OCI-LY1 (cell line): ENCODE measurements around the gene CCDC28A.

Source experiments
- H2AFZ ChIP-seq: fragments of 200-600 bp; sonication (generic), shearing (Covaris generic); 2 replicates; pipeline ENCODE4 v1.6.0; 2014; ENCODE audit warnings: antibody characterized with exemption, mild to moderate bottlenecking, low read length
- H3F3A ChIP-seq: fragments of 200-600 bp; sonication (generic), shearing (Covaris generic); 2 replicates; pipeline ENCODE4 v1.6.0; 2014; ENCODE audit warnings: mild to moderate bottlenecking, antibody characterized with exemption, low read length, moderate library complexity; ENCODE audit not compliant: insufficient read depth
- H3K27ac ChIP-seq: fragments of 200-600 bp; sonication (generic); 2 replicates; pipeline ENCODE4 v1.5.1; 2014; ENCODE audit warnings: low read length, mixed run types, mild to moderate bottlenecking, low read depth; ENCODE audit not compliant: poor library complexity, severe bottlenecking
- H3K27me3 ChIP-seq: fragments of 200-600 bp; sonication (generic); 2 replicates; pipeline ENCODE4 v1.6.0; 2014; ENCODE audit warnings: antibody characterized with exemption, mild to moderate bottlenecking, low read length, moderate library complexity; ENCODE audit not compliant: insufficient read depth
- H3K36me3 ChIP-seq: fragments of 200-600 bp; sonication (generic); 2 replicates; pipeline ENCODE4 v1.6.1; 2014; ENCODE audit warnings: mild to moderate bottlenecking, antibody characterized with exemption, low read length, moderate library complexity, mixed read lengths; ENCODE audit not compliant: insufficient read depth
- H3K4me1 ChIP-seq: fragments of 200-600 bp; sonication (generic); 2 replicates; pipeline ENCODE4 v1.5.1; 2014; ENCODE audit warnings: mild to moderate bottlenecking, low read length, moderate library complexity; ENCODE audit not compliant: insufficient read depth, severe bottlenecking
- H3K4me2 ChIP-seq: fragments of 200-600 bp; sonication (generic), shearing (Covaris generic); 2 replicates; pipeline ENCODE4 v1.6.1; 2014; ENCODE audit warnings: low read length
- H3K4me3 ChIP-seq: fragments of 200-600 bp; sonication (generic); 2 replicates; pipeline ENCODE4 v1.5.1; 2014; ENCODE audit warnings: low read length, low read depth, mild to moderate bottlenecking, mixed read lengths; ENCODE audit not compliant: poor library complexity, severe bottlenecking
- H3K79me2 ChIP-seq: fragments of 200-600 bp; shearing (Covaris generic); 2 replicates; pipeline ENCODE4 v1.6.1; 2016; ENCODE audit warnings: mixed run types, low read length, mixed read lengths; ENCODE audit not compliant: insufficient read depth
- H3K9ac ChIP-seq: fragments of 200-600 bp; sonication (generic), shearing (Covaris generic); 2 replicates; pipeline ENCODE4 v1.6.1; 2014; ENCODE audit warnings: mild to moderate bottlenecking, low read length, mixed read lengths
- H3K9me2 ChIP-seq: fragments of 200-600 bp; sonication (generic), shearing (Covaris generic); 2 replicates; pipeline ENCODE4 v1.6.1; 2014; ENCODE audit warnings: low read depth, mild to moderate bottlenecking, low read length, mixed read lengths
- H3K9me3 ChIP-seq: fragments of 200-600 bp; shearing (Covaris generic); 2 replicates; pipeline ENCODE4 v1.6.1; 2014; ENCODE audit warnings: low read length, mixed read lengths
- H4K20me1 ChIP-seq: fragments of 200-600 bp; sonication (generic), shearing (Covaris generic); 2 replicates; pipeline ENCODE4 v1.6.0; 2016; ENCODE audit warnings: mild to moderate bottlenecking, low read length; ENCODE audit not compliant: insufficient read depth
- EZH2 ChIP-seq: fragments of 200-600 bp; sonication (generic), shearing (Covaris generic); IDR thresholded peaks from 2 replicates; pipeline ENCODE4 v1.8.0; 2017; ENCODE audit warnings: borderline replicate concordance, mixed run types, mild to moderate bottlenecking, antibody characterized with exemption, low read length, moderate library complexity, mixed read lengths
- TF ChIP-seq, protein P1 (sequence below): fragments of 200-600 bp; sonication (generic), shearing (Covaris generic); IDR thresholded peaks from 2 replicates; pipeline ENCODE4 v1.5.1; 2017; ENCODE audit warnings: mild to moderate bottlenecking, antibody characterized with exemption, low read length, moderate library complexity, mixed read lengths

The CCDC28A gene

DNA sequence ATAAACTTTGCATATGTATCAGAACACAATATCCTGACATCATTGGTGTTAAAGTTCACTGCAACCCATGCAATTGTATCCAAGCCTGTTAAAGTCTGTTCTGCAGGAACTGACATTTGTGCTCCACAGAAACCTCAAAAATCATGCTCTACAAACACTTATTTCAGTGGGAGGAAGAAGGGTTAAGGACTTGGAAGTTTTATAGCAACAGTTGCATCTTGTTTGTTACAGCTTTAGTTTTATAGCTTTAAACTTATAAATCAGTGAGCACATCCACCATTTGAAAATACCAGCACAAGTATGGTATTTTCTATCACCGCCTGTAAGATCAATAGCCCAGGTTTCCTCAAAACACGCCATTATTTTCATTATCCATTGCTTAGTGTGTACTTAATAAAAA lies 23.2 kb downstream of the CCDC28A start:
- no peaks in the 10 kb centered on the region for H3K36me3 ChIP-seq
- H3K79me2 ChIP-seq: no peaks in the 10 kb centered on the region
- H3K9ac ChIP-seq: no peak overlapping the region
- no peaks in the 10 kb centered on the region for H3K4me1 ChIP-seq
- no peaks in the 10 kb centered on the region for H4K20me1 ChIP-seq
- H3F3A ChIP-seq: no peaks in the 10 kb centered on the region
- no peaks in the 10 kb centered on the region for H3K9me2 ChIP-seq
- no peak overlapping the region for H3K4me3 ChIP-seq
- H3K27me3 ChIP-seq: no peaks in the 10 kb centered on the region
- TF ChIP-seq, protein P1, sequence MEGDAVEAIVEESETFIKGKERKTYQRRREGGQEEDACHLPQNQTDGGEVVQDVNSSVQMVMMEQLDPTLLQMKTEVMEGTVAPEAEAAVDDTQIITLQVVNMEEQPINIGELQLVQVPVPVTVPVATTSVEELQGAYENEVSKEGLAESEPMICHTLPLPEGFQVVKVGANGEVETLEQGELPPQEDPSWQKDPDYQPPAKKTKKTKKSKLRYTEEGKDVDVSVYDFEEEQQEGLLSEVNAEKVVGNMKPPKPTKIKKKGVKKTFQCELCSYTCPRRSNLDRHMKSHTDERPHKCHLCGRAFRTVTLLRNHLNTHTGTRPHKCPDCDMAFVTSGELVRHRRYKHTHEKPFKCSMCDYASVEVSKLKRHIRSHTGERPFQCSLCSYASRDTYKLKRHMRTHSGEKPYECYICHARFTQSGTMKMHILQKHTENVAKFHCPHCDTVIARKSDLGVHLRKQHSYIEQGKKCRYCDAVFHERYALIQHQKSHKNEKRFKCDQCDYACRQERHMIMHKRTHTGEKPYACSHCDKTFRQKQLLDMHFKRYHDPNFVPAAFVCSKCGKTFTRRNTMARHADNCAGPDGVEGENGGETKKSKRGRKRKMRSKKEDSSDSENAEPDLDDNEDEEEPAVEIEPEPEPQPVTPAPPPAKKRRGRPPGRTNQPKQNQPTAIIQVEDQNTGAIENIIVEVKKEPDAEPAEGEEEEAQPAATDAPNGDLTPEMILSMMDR: no peak
- TF ChIP-seq EZH2: no peak
- no peak overlapping the region for H3K27ac ChIP-seq
- H2AFZ ChIP-seq: no peak overlapping the region
- H3K4me2 ChIP-seq: no peak overlapping the region
- H3K9me3 ChIP-seq: no peaks in the 10 kb centered on the region

DNA sequence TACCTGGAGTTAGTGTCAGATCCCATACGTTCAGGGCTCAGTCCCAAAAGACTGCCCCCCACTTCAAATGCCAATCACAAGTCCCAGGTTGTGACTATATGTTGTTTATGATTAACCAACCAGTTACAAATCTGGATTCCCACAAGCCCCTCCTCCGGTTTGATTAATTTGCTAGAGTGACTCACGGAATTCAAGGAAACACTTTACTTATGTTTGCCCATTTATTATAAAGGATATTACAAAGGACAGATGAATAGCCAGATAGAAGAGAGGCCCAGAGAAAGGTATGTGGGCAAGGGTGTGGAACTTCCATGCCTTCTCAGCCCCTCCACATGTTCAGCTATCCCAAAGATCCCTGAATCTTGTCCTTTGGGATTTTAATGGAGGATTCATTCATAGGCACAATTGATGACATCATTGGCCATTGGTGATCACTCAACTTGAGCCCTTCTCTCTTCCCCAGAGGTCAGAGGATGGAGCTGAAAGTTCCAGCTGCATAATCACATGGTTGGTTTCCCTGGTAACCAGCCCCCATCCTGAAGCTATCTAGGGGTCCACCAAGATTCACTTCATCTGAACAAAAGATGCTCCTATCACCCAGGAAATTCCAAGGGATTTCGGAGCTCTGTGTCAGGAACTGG lies 24.4 kb downstream of the CCDC28A start:
- Histone ChIP-seq H3K4me2 (no peak overlapping the region), H3K9me3 (no peaks in the 10 kb centered on the region), H4K20me1 (no peaks in the 10 kb centered on the region), H3K27me3 (no peaks in the 10 kb centered on the region), H3K9ac (no peak overlapping the region), H3K4me3 (no peak overlapping the region), H3K9me2 (no peaks in the 10 kb centered on the region), H2AFZ (no peak overlapping the region), H3K36me3 (no peaks in the 10 kb centered on the region), H3F3A (no peaks in the 10 kb centered on the region), H3K4me1 (no peaks in the 10 kb centered on the region), H3K79me2 (no peaks in the 10 kb centered on the region), H3K27ac (no peak overlapping the region)
- TF ChIP-seq, protein P1: no peak
- TF ChIP-seq EZH2: no peak

DNA sequence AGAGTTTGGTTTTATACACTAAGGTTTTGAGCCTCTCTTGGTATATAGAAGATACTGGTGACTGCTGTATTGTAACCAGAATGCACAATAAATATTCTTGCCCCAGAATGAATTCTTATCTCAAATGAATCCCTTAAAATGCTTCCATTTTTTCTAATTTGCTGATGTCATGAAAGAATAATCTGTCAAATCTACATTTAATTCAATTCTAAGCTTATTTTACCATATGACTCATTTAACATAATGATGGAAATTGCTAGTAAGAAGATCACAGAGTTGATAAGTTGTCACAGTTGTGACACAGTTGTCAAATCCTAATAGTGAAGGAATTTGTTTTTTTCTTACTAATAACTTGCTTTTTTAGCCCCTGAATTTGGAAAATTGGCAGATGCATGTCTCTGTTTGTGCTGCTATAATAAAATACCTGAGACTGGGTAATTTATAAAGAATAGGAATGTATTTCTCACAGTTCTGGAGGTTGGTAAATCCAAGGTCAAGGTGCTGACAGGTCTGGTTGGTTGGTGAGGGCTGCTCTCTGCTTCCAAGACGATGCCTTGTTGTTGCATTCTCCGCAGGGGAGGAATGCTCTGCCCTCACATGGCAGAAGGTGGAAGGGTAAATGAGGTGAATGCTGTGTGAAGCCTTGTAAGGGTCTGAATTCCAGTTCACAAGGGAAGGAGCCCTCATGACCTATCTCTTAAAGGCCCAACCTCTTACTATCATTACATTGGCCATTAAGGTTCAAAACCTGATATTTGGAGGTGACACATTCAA lies 27.0 kb downstream of the CCDC28A start:
- TF ChIP-seq EZH2: no peak
- TF ChIP-seq, protein P1: no peak

More for the DNA sequence above, 27.0 kb downstream of the CCDC28A start:
- Histone ChIP-seq H3K4me1 (no peaks in the 10 kb centered on the region), H3K4me2 (no peak overlapping the region), H3K27ac (no peak overlapping the region), H3K27me3 (no peaks in the 10 kb centered on the region), H4K20me1 (no peaks in the 10 kb centered on the region), H3K9ac (no peak overlapping the region), H3K9me2 (no peaks in the 10 kb centered on the region), H3K79me2 (no peaks in the 10 kb centered on the region), H3K36me3 (no peaks in the 10 kb centered on the region), H2AFZ (no peak overlapping the region), H3K9me3 (no peaks in the 10 kb centered on the region), H3F3A (no peaks in the 10 kb centered on the region), H3K4me3 (no peak overlapping the region)
